ENCODE measurements around the gene SUN2. TPM values are rescaled to one million over a fixed set of nuclear protein-coding genes. Genes with fewer than 3 reads are reported as not detected.

SUN2 gene
- total and polyA plus RNA-seq, 2 of the 13 experiments (the other 11 are each of a cell fraction or from before 2014, with no cell fraction given): 45.6 to 56.6 TPM

- TF ChIP-seq E2F2 (CRISPR knock-in tag; IDR thresholded peaks at IDR 0.05; ENCODE audit: borderline replicate concordance) (no peak), NR0B2 (CRISPR knock-in tag; IDR thresholded peaks at IDR 0.05) (peak; percentile 76; the same call in 1 of the 2 replicates), ZBTB14 (CRISPR knock-in tag; IDR thresholded peaks at IDR 0.05) (no peak; the same call in 1 of the 2 replicates), REPIN1 (CRISPR knock-in tag; IDR thresholded peaks at IDR 0.05; ENCODE audit: borderline replicate concordance, low read depth) (0 out of 2 replicates have a peak, but pooled peaks have one; percentile 27), KAT2B (IDR thresholded peaks at IDR 0.05; ENCODE audit: borderline replicate concordance, low read depth, low read length) (no peak), BCL6 (CRISPR knock-in tag; IDR thresholded peaks at IDR 0.05) (peak; percentile 69), JARID2 (CRISPR knock-in tag; IDR thresholded peaks at IDR 0.05; ENCODE audit: insufficient replicate concordance) (no peak), ZSCAN21 (CRISPR knock-in tag; IDR thresholded peaks at IDR 0.05; ENCODE audit: borderline replicate concordance) (peak; percentile 63; the same call in 1 of the 2 replicates), ZZZ3 (CRISPR knock-in tag; IDR thresholded peaks at IDR 0.05; ENCODE audit: borderline replicate concordance) (no peak; the same call in 1 of the 2 replicates), SMC3 (IDR thresholded peaks at IDR 0.05; ENCODE audit: low read length) (no peak), LCORL (IDR thresholded peaks at IDR 0.05) (no peak), LCORL (CRISPR knock-in tag; IDR thresholded peaks at IDR 0.05) (peak; percentile 88), ZFX (CRISPR knock-in tag; IDR thresholded peaks at IDR 0.05; ENCODE audit: low read depth) (peak; percentile 88), ZNF713 (CRISPR knock-in tag; IDR thresholded peaks at IDR 0.05) (0 out of 2 replicates have a peak, but pooled peaks have one; percentile 30), ATF3 (CRISPR knock-in tag; IDR thresholded peaks at IDR 0.05) (peak; percentile 82), MAX (IDR thresholded peaks at IDR 0.05) (peak; percentile 65; the same call in 1 of the 2 replicates), TIGD3 (CRISPR knock-in tag; IDR thresholded peaks at IDR 0.05; ENCODE audit: borderline replicate concordance) (no peak), CEBPG (CRISPR knock-in tag; IDR thresholded peaks at IDR 0.05) (no peak), CHD2 (IDR thresholded peaks at IDR 0.05; ENCODE audit: low read depth, low read length) (no peak), ZNF703 (CRISPR knock-in tag; IDR thresholded peaks at IDR 0.05; ENCODE audit: borderline replicate concordance) (no peak), NFIC (IDR thresholded peaks at IDR 0.05; ENCODE audit: low read length) (no peak), NFE2L2 (IDR thresholded peaks at IDR 0.05; ENCODE audit: low read length) (no peak)
Measured at GRCh38 chr22:38755155-38755910, 465 bp downstream of the SUN2 start (continued).

All from HepG2 (cell line).